ENCODE measurements around the gene TMC7.

- TF ChIP-seq POLR2AphosphoS5 (IDR thresholded peaks at IDR 0.05; ENCODE audit: borderline replicate concordance, low read depth, low read length) (no peak), EZH2 (IDR thresholded peaks at IDR 0.05) (no peak)
Measured at GRCh38 chr16:18969855-18970240, 13.9 kb upstream of the TMC7 start.

Data from SK-N-MC (cell line).